Sigmoid colon (tissue), 4 donors: Measurements from ENCODE around the gene TOX2.

Source experiments
- CTCF ChIP-seq, 4 experiments: fragments of 450-650 bp in 3 of 4; fragments of 200-600 bp in 1 of 4; IDR thresholded peaks; one replicate each; pipeline ENCODE4 v1.5.1; 2016 to 2019; ENCODE audit warnings: antibody characterized with exemption in 4 of 4, mild to moderate bottlenecking in 3 of 4, moderate library complexity in 2 of 4
- EP300 ChIP-seq, 4 donors: sonication (generic); formaldehyde crosslinking; IDR thresholded peaks; one replicate each; pipeline ENCODE4 v1.6.1; 2017; ENCODE audit warnings: antibody characterized with exemption in 4 of 4
- POLR2A ChIP-seq, 2 donors: fragments of 450-650 bp; IDR thresholded peaks; one replicate each; pipeline ENCODE4 v1.6.1; 2016; ENCODE audit warnings: antibody characterized with exemption in 2 of 2, mild to moderate bottlenecking in 2 of 2, moderate library complexity in 2 of 2
- POLR2AphosphoS5 ChIP-seq, 4 donors: sonication (generic); formaldehyde crosslinking; IDR thresholded peaks; one replicate each; pipeline ENCODE4 v1.6.1; 2017; ENCODE audit warnings: antibody characterized with exemption in 4 of 4

- TF ChIP-seq POLR2AphosphoS5 (IDR thresholded peaks at IDR 0.05) (no peak), POLR2A (IDR thresholded peaks at IDR 0.05) (no peak), CTCF (IDR thresholded peaks at IDR 0.05) (no peak), EP300 (IDR thresholded peaks at IDR 0.05) (no peak)
These were observed 139.5 kb downstream of the TOX2 start for GRCh38 chr20:44054118-44054517.
